Measurements from ENCODE around the gene PICK1. TPM values are rescaled to one million over a fixed set of nuclear protein-coding genes. Genes with fewer than 3 reads are reported as not detected.

The PICK1 gene
- total and polyA plus RNA-seq, 2 of the 8 experiments (the other 6 are each of a cell fraction or from before 2014, with no cell fraction given): 20.4 to 22.9 TPM

DNA sequence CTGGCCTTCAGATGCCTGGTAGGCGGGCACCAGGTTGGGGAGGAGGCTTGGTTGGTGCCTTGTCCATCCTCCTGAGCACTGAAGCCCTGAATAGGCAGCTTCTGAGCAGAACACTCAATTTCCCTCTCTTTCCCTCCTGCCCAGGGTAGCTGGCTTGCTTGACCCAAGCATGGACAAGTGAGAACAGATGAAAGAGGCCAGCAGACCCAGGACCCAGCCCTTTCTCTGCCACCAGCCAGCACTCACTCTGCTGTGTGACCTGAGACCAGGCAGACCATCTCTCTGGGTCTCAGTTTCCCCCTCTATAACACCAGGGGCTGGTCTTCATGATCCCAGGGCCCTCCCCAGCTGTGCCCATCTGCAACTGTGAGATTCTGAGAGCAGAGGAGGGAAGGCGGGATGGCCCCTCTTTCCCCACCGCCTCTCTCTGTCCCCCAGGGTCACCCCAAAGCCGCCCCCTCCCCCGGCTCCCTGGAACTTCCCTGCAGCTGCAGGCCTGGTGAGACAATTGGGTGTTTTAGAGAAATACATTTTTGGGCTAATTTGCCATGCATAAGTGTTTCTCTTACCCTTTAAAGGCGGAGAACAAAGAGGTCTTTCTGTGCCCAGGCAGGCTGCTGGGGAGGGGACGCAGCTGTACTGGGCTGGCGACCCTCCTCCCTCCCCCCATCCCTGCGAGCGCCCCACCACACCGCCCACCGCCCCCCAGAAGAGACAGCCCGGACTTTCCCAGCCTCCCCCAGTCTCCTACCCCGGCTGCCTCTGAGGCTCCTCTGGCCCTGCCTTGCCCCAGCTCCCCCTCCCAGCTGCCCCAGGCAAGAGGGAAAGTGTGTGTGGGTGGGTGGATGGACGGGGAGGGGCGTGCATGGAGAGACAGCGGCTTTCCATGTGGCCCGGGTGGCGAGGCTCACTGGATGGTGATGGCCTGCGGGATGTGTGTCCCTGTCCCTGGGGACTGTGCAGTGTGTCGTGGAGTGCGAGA lies 30.8 kb upstream of the PICK1 start:
- H4K8ac ChIP-seq (ENCODE audit: extremely low read depth, insufficient read depth, low read length): peak overlapping the region; percentile 15; the same call in 1 of the 2 replicates
- no peaks in the 10 kb centered on the region for H3K36me3 ChIP-seq (ENCODE audit: control insufficient read depth in 2 of 4, insufficient read depth in 4 of 4, low read length in 3 of 4)
- no peak overlapping the region for H2AFZ ChIP-seq (ENCODE audit: low read length)
- peak overlapping the region; percentile 13; the same call in 1 of the 2 replicates for H2AK5ac ChIP-seq (ENCODE audit: low read depth, low read length)
- H4K20me1 ChIP-seq (replicated peaks in 1 of 2; ENCODE audit: control insufficient read depth in 1 of 2, insufficient read depth in 2 of 2, low read length in 2 of 2): peaks cover 0 to 3% of the 10 kb centered on the region in 2 experiments
- H3K9me3 ChIP-seq (ENCODE audit: insufficient read depth in 2 of 2, low read depth in 1 of 2, low read length in 1 of 2): no peaks in the 10 kb centered on the region
- H3K4me2 ChIP-seq (ENCODE audit: insufficient read depth in 1 of 2, low read depth in 2 of 2, low read length in 2 of 2): no peak overlapping the region
- H2BK120ac ChIP-seq (replicated peaks; ENCODE audit: low read depth, low read length): no peak overlapping the region
- no peak overlapping the region; the same call in 1 of the 2 replicates for H3K18ac ChIP-seq (ENCODE audit: extremely low read depth, low read length)
- H3K27ac ChIP-seq (ENCODE audit: low read depth, low read length): no peak overlapping the region
- no peak overlapping the region for H3K4me3 ChIP-seq (ENCODE audit: extremely low read depth in 1 of 4, insufficient read depth in 2 of 4, low read depth in 3 of 4, low read length in 4 of 4)
- peaks cover 0 to 14% (median 2%) of the 10 kb centered on the region in 4 experiments; a peak in 5 of 7 replicates for H3K4me1 ChIP-seq (replicated peaks in 1 of 4; ENCODE audit: control insufficient read depth in 3 of 4, insufficient read depth in 4 of 4, low read length in 3 of 4)
- H3K79me2 ChIP-seq (ENCODE audit: control insufficient read depth in 1 of 2, insufficient read depth in 2 of 2, low read length in 2 of 2): no peaks in the 10 kb centered on the region
- H3K27me3 ChIP-seq (replicated peaks in 1 of 4; ENCODE audit: control insufficient read depth in 3 of 4, extremely low read depth in 1 of 4, insufficient read depth in 3 of 4, low read length in 3 of 4): 0 out of 7 replicates have a peak, but pooled peaks cover 0 to 5% (median 0%) of the 10 kb centered on the region in 4 experiments
- H3K23me2 ChIP-seq (ENCODE audit: low read depth, low read length): peaks cover 3% of the 10 kb centered on the region; the same call in 1 of the 2 replicates
- no peak overlapping the region for H2BK15ac ChIP-seq (ENCODE audit: low read length)
- no peak overlapping the region for H3K56ac ChIP-seq (replicated peaks; ENCODE audit: insufficient read length, low read depth, low read length)
- peak overlapping the region; percentile 59 for H3K4ac ChIP-seq (replicated peaks; ENCODE audit: insufficient read length, low read depth, low read length)
- H3K9ac ChIP-seq (replicated peaks in 1 of 4; ENCODE audit: extremely low read depth in 1 of 4, low read depth in 3 of 4, low read length in 3 of 4): no peak overlapping the region; a peak in 1 of 7 replicates
- no peaks in the 10 kb centered on the region for H3K79me1 ChIP-seq (ENCODE audit: low read depth, low read length)
- H3K14ac ChIP-seq (ENCODE audit: insufficient read length): no peak overlapping the region
- H2BK5ac ChIP-seq (ENCODE audit: low read depth, low read length): no peak overlapping the region
- DNase-seq (ENCODE audit: low read depth in 1 of 2, low spot score in 2 of 2) (no peak), FAIRE-seq (no peak)
- no peak overlapping the region for H4K91ac ChIP-seq (replicated peaks; ENCODE audit: insufficient read length, low read length)
- ChIA-PET CTCF (ENCODE audit: partially characterized antibody) (interaction anchor here (0.9 to 1.4 kb wide), 5 partner anchors 9 to 493 kb away, joined by 3 to 7 read pairs (median 3); partner anchors contain the start of gene BAIAP2L2), POLR2A (ENCODE audit: partially characterized antibody) (no interaction called here)
- 0 out of 2 replicates have a peak overlapping the region, but pooled peaks have one; percentile 39 for H2BK12ac ChIP-seq (ENCODE audit: low read depth, low read length)
- no peak overlapping the region for H4K5ac ChIP-seq (ENCODE audit: insufficient read length, low read depth, low read length)
- 0 out of 2 replicates have a peak overlapping the region, but pooled peaks have one; percentile 61 for H2BK20ac ChIP-seq (ENCODE audit: low read length)
- WGBS, 2 experiments (ENCODE audit: extremely low coverage in 1 of 2, insufficient coverage in 1 of 2, insufficient read length in 1 of 2, insufficient replicate concordance in 2 of 2, low coverage in 1 of 2, low lambda C conversion rate in 2 of 2, missing lambda C conversion rate in 1 of 2): 88% methylated on average over 9 of the region's 22 CpGs; no CpG with 5 or more reads in 1 of the 2 experiments
- H3K23ac ChIP-seq (ENCODE audit: insufficient read length): no peak overlapping the region
- TF ChIP-seq, protein P1, sequence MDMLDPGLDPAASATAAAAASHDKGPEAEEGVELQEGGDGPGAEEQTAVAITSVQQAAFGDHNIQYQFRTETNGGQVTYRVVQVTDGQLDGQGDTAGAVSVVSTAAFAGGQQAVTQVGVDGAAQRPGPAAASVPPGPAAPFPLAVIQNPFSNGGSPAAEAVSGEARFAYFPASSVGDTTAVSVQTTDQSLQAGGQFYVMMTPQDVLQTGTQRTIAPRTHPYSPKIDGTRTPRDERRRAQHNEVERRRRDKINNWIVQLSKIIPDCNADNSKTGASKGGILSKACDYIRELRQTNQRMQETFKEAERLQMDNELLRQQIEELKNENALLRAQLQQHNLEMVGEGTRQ (IDR thresholded peaks at IDR 0.05; ENCODE audit: low read length): no peak
